ENCODE results near the gene RNFT1. TPM values are rescaled to one million over a fixed set of nuclear protein-coding genes. Genes with fewer than 3 reads are reported as not detected.

RNFT1 gene, protein sequence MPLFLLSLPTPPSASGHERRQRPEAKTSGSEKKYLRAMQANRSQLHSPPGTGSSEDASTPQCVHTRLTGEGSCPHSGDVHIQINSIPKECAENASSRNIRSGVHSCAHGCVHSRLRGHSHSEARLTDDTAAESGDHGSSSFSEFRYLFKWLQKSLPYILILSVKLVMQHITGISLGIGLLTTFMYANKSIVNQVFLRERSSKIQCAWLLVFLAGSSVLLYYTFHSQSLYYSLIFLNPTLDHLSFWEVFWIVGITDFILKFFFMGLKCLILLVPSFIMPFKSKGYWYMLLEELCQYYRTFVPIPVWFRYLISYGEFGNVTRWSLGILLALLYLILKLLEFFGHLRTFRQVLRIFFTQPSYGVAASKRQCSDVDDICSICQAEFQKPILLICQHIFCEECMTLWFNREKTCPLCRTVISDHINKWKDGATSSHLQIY
- 14.8 and 18.1 TPM in 2 replicates for total RNA-seq

GRCh38 chr17:59964482-59965328 is at the start of gene RNFT1:
Gene RNFT1 (minus strand): TSS chr17:59964740. CDS start chr17:59964663, 77 bp downstream.

Other genes starting within 250 kb of the RNFT1 start
- 5.3 and 6.8 TPM in 2 replicates for gene TUBD1, start 71.8 kb downstream of the RNFT1 start, total RNA-seq
- 19.5 and 25.3 TPM in 2 replicates for gene RPS6KB1, start 71.6 kb downstream of the RNFT1 start, total RNA-seq
- 17.3 and 26.5 TPM in 2 replicates for gene HEATR6, start 114.2 kb upstream of the RNFT1 start, total RNA-seq
- gene CA4, start 185.2 kb upstream of the RNFT1 start, total RNA-seq = not detected in 2 replicates